Naive B cell (primary cell): ENCODE measurements around the gene PMEL. TPM values are rescaled to one million over a fixed set of nuclear protein-coding genes. Genes with fewer than 3 reads are reported as not detected.
"Not testable (repeated sequence)": the region's sequence is repeated elsewhere in the genome, so short reads cannot be mapped to it uniquely, and the experiment has no call there.

Experiments
- ATAC-seq, 2 donors: fragments of 150-1000 bp; cut with Tn5 transposase; 2 replicates each; pipeline ENCODE4 v1.10.0; 2021; ENCODE audit warnings: low read depth in 2 of 2, mild to moderate bottlenecking in 2 of 2, moderate library complexity in 2 of 2
- DNase-seq: peaks from one replicate; pipeline ENCODE4 v3.0.0; 2022
- H3K27ac Mint-ChIP-seq, 6 donors: one replicate each; pipeline ENCODE4 v1.8.0; 2020 to 2022; ENCODE audit warnings: mild to moderate bottlenecking in 6 of 6, mixed read lengths in 6 of 6, moderate library complexity in 5 of 6, inconsistent platforms in 2 of 6
- H3K27me3 Mint-ChIP-seq, 3 donors: one replicate each; pipeline ENCODE4 v1.8.0; 2021 to 2022; ENCODE audit warnings: mixed read lengths in 3 of 3, mild to moderate bottlenecking in 1 of 3
- H3K36me3 Mint-ChIP-seq, 2 donors: one replicate each; pipeline ENCODE4 v1.8.0; 2020 to 2022; ENCODE audit warnings: mixed read lengths in 2 of 2, inconsistent platforms in 1 of 2, mild to moderate bottlenecking in 1 of 2
- H3K4me1 Mint-ChIP-seq, 3 donors: one replicate each; pipeline ENCODE4 v1.8.0; 2020 to 2022; ENCODE audit warnings: mixed read lengths in 3 of 3, inconsistent platforms in 1 of 3, mild to moderate bottlenecking in 1 of 3, moderate library complexity in 1 of 3
- H3K4me3 Mint-ChIP-seq, 8 donors: one replicate each; pipeline ENCODE4 v1.8.0; 2020 to 2022; ENCODE audit warnings: mild to moderate bottlenecking in 8 of 8, mixed read lengths in 8 of 8, moderate library complexity in 8 of 8, inconsistent platforms in 2 of 8
- H3K9me3 Mint-ChIP-seq, 7 donors: one replicate each; pipeline ENCODE4 v1.8.0; 2020 to 2022; ENCODE audit warnings: mixed read lengths in 7 of 7, mild to moderate bottlenecking in 5 of 7, inconsistent platforms in 2 of 7, moderate library complexity in 1 of 7
- polyA plus RNA-seq, 6 donors: library from polyadenylated mRNA; unstranded; fragments of 300-500 nt; fragmentation: Illumina TruSeq; gene quantifications; one replicate each; pipeline ENCODE4 v1.2.3, GENCODE V29; 2021; ENCODE audit warnings: low read depth in 6 of 6

PMEL gene
- polyA plus RNA-seq, 6 donors from 2014 or later, result 0.38 TPM; not detected in 5

- H3K9me3 Mint-ChIP-seq, result no peaks in the 10 kb centered on the region
- ATAC-seq, result peak; percentile 36 to 62
- H3K36me3 Mint-ChIP-seq, result peaks cover 6 to 8% of the 10 kb centered on the region in 2 donors
- DNase-seq, result no peak
- no peaks in the 10 kb centered on the region for H3K27me3 Mint-ChIP-seq
- H3K4me3 Mint-ChIP-seq, result peak within 1 kb of the TSS; percentile 44 to 88 (median 72)
- peak within 1 kb of the TSS in 2 of 6 donors; percentile 38 to 59 for H3K27ac Mint-ChIP-seq
- H3K4me1 Mint-ChIP-seq, result peaks cover 18 to 23% (median 18%) of the 10 kb centered on the region in 3 donors
Measured at GRCh38 chr12:55996715-55997534, 31.1 kb upstream of the PMEL start, which contains the start of gene SUOX. TSS of gene SUOX (plus strand) at chr12:55997276. CDS start at chr12:56002222, 4,946 bp downstream.

GRCh38 chr12:55996201-55996714 lies 30.4 kb upstream of the PMEL start:
- Mint-ChIP-seq H3K4me1 (peaks cover 18 to 23% (median 18%) of the 10 kb centered on the region in 3 donors), H3K36me3 (peaks cover 6 to 13% of the 10 kb centered on the region in 2 donors), H3K27ac (peak overlapping the region in 1 of 6 donors; percentile 38), H3K27me3 (no peaks in the 10 kb centered on the region), H3K9me3 (no peaks in the 10 kb centered on the region), H3K4me3 (peak overlapping the region in 7 of 8 donors; percentile 44 to 88 (median 73))
- ATAC-seq (peak; percentile 74), DNase-seq (peak; percentile 61)

DNA sequence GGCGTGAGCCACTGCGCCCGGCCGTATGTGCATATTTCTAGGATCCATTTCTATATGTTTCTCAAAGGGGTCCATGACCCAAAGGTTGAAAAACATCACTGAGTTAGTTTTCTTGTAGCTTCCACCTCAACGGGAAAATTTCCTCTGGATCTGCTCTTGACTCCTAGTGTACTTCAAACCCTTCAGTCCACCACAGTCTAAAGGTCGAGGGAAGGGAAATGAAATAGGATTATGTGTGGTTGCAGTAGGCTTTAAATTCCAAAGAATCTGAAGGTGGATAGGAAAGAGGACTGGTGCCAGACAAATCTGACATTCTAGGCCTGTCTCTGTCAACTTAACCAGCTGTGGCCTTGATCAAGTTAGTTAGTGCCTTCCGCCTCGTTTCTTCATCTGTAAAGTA lies 29.5 kb upstream of the PMEL start:
- Mint-ChIP-seq H3K4me1 (peaks cover 18 to 23% (median 18%) of the 10 kb centered on the region in 3 donors), H3K27ac (no peak overlapping the region), H3K27me3 (no peaks in the 10 kb centered on the region), H3K9me3 (no peaks in the 10 kb centered on the region), H3K36me3 (peaks cover 6 to 13% of the 10 kb centered on the region in 2 donors), H3K4me3 (no peak overlapping the region)
- ATAC-seq, result no peak
- no peak for DNase-seq

DNA sequence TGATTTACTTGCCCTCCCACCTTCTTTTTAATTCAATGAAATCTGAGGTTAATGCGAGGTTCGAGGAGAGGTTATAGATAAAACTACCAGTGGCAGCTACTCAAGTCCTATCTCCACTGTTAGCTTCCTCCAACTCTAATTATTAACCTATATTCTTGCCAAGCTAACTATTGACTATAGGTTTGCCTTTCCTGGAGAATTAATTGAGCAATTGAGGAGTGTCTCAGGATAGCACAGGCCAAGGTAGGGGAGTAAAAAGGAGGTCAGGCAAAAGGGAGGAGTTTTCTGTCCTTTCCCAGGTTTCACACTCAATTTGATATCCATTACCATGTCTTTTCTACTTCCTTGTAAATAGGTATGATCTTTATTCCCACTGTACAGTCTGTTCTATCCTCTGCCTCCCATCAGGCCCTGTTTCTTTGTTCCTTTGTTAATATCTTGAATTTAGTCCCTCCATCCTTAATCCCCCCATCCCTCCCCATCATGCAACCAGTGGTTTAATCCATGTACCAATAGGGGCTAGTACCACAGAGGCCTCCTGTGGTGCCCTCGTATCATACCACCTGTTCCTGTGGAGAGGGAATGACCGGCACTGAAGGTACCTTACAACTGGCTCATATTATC lies 27.5 kb upstream of the PMEL start:
- no peak for ATAC-seq
- Mint-ChIP-seq H3K36me3 (peaks cover 6 to 13% of the 10 kb centered on the region in 2 donors), H3K4me3 (no peak overlapping the region), H3K4me1 (peaks cover 18 to 23% (median 18%) of the 10 kb centered on the region in 3 donors), H3K9me3 (no peaks in the 10 kb centered on the region), H3K27me3 (no peaks in the 10 kb centered on the region), H3K27ac (peak overlapping the region in 2 of 6 donors; percentile 36 to 47)
- DNase-seq, result no peak

GRCh38 chr12:55991110-55991509 lies 25.3 kb upstream of the PMEL start:
- H3K9me3 Mint-ChIP-seq, result no peaks in the 10 kb centered on the region
- DNase-seq, result no peak
- no peak overlapping the region for H3K27ac Mint-ChIP-seq
- H3K36me3 Mint-ChIP-seq, result peaks cover 6 to 13% of the 10 kb centered on the region in 2 donors
- H3K27me3 Mint-ChIP-seq, result no peaks in the 10 kb centered on the region
- H3K4me3 Mint-ChIP-seq, result no peak overlapping the region
- peaks cover 2 to 8% (median 3%) of the 10 kb centered on the region in 3 donors for H3K4me1 Mint-ChIP-seq
- ATAC-seq, result no peak

DNA sequence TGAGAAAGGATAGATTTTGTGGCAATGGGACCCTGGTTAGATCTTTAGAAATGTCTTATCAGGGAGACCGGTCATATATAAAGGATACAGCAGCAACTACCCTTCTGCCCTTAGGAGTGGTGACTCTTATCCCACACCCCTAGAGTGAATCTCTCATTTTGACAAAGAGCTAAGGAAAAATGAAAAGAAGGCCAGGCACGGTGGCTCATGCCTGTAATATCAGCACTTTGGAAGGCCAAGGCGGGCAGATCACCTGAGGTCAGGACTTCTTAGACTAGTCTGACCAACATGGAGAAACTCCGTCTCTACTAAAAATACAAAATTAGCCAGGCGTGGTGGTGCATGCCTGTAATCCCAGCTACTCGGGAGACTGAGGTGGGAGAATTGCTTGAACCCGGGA lies 20.1 kb upstream of the PMEL start:
- not testable (repeated sequence) for H3K27me3 Mint-ChIP-seq, H3K9me3 Mint-ChIP-seq, ATAC-seq, H3K27ac Mint-ChIP-seq, DNase-seq, H3K36me3 Mint-ChIP-seq
- H3K4me1 Mint-ChIP-seq, result peaks cover 12 to 33% (median 25%) of the 10 kb centered on the region in 3 donors
- H3K4me3 Mint-ChIP-seq, result peak overlapping the region in 1 of 8 donors; percentile 5

DNA sequence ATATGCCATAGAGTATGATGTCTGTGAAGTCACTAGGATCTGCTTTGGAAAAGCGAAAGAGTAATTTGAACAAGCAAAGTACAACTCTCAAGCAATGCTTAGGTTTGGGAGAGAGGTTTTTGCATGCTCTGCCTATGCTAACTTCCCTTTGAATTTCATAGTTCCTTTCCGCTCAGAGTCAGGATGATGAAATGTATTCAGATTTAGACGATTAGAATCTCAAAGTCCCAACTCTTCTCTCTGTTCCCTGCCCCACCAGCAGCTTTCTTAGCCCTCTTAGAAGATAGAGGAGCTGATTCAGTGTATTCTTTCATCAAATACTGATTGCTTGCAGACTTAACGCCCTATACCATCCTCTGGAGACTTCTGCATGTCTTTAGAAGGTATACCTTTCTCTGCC lies 19.5 kb upstream of the PMEL start:
- ATAC-seq (no peak), DNase-seq (no peak)
- no peaks in the 10 kb centered on the region for H3K36me3 Mint-ChIP-seq
- peak overlapping the region in 1 of 6 donors; percentile 34 for H3K27ac Mint-ChIP-seq
- no peak overlapping the region for H3K4me3 Mint-ChIP-seq
- H3K27me3 Mint-ChIP-seq, result no peaks in the 10 kb centered on the region
- H3K4me1 Mint-ChIP-seq, result peaks cover 12 to 37% (median 26%) of the 10 kb centered on the region in 3 donors
- no peaks in the 10 kb centered on the region for H3K9me3 Mint-ChIP-seq

- no peak overlapping the region for H3K27ac Mint-ChIP-seq
- DNase-seq (no peak), ATAC-seq (no peak)
- H3K4me1 Mint-ChIP-seq, result peaks cover 12 to 40% (median 31%) of the 10 kb centered on the region in 3 donors
- H3K27me3 Mint-ChIP-seq, result no peaks in the 10 kb centered on the region
- no peaks in the 10 kb centered on the region for H3K36me3 Mint-ChIP-seq
- no peaks in the 10 kb centered on the region for H3K9me3 Mint-ChIP-seq
- no peak overlapping the region for H3K4me3 Mint-ChIP-seq
Measured at GRCh38 chr12:55984861-55985260, 19.0 kb upstream of the PMEL start.

GRCh38 chr12:55983232-55983842 lies 17.5 kb upstream of the PMEL start:
- H3K27ac Mint-ChIP-seq, result peak overlapping the region; percentile 11 to 96 (median 75)
- ATAC-seq, result peak; percentile 71 to 75
- H3K9me3 Mint-ChIP-seq, result no peaks in the 10 kb centered on the region
- peaks cover 23 to 45% (median 41%) of the 10 kb centered on the region in 3 donors for H3K4me1 Mint-ChIP-seq
- H3K36me3 Mint-ChIP-seq, result peaks cover 0 to 4% of the 10 kb centered on the region in 2 donors
- no peak for DNase-seq
- peak overlapping the region; percentile 26 to 87 (median 41) for H3K4me3 Mint-ChIP-seq
- H3K27me3 Mint-ChIP-seq, result no peaks in the 10 kb centered on the region

DNA sequence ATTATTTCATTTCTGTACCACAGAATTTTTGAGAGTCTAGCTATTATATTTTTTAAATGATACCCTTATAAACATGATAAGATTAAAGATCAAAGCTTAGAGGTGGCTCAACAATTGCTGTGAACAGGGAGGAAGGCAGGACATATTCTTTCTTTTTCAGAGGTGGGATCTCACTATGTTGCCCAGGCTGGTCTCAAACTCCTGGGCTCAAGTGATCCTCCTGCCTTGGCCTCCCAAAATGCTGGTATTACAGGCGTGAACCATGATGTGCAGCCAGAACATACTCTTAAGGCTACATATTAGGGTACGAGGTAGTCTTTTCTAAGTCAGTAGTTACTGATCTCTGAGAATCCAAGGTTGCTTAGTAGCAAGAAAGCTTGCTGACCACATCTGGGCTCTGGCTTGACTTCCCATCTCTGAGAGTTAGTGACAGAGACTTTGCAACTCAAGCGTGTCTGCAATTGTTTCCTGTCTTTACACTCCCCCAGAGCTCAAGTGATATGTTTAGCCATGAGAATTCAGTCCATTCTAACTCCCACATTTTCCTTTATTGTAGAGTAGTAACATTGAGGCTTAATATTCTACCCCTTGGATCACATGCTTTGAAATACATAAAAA lies 16.6 kb upstream of the PMEL start:
- Mint-ChIP-seq H3K27ac (peak overlapping the region in 2 of 6 donors; percentile 69 to 87), H3K4me1 (peaks cover 28 to 48% (median 46%) of the 10 kb centered on the region in 3 donors), H3K9me3 (no peaks in the 10 kb centered on the region), H3K27me3 (no peaks in the 10 kb centered on the region), H3K36me3 (peaks cover 0 to 4% of the 10 kb centered on the region in 2 donors), H3K4me3 (peak overlapping the region in 6 of 8 donors; percentile 13 to 68 (median 42))
- no peak for DNase-seq
- ATAC-seq, result peak; percentile 81 to 82

GRCh38 chr12:55981882-55982281 lies 16.0 kb upstream of the PMEL start:
- not testable (repeated sequence) for H3K4me3 Mint-ChIP-seq, H3K36me3 Mint-ChIP-seq, ATAC-seq, DNase-seq, H3K27me3 Mint-ChIP-seq, H3K9me3 Mint-ChIP-seq
- H3K27ac Mint-ChIP-seq, result peak overlapping the region in 3 of 6 donors; percentile 28 to 87 (median 36)
- H3K4me1 Mint-ChIP-seq, result peaks cover 28 to 52% (median 50%) of the 10 kb centered on the region in 3 donors

GRCh38 chr12:55979069-55979468 lies 13.2 kb upstream of the PMEL start:
- ATAC-seq (no peak), DNase-seq (no peak)
- Mint-ChIP-seq H3K27ac (peak overlapping the region in 1 of 6 donors; percentile 5), H3K9me3 (no peaks in the 10 kb centered on the region), H3K36me3 (peaks cover 0 to 4% of the 10 kb centered on the region in 2 donors), H3K4me3 (no peak overlapping the region), H3K4me1 (peaks cover 36 to 59% (median 52%) of the 10 kb centered on the region in 3 donors), H3K27me3 (no peaks in the 10 kb centered on the region)

DNA sequence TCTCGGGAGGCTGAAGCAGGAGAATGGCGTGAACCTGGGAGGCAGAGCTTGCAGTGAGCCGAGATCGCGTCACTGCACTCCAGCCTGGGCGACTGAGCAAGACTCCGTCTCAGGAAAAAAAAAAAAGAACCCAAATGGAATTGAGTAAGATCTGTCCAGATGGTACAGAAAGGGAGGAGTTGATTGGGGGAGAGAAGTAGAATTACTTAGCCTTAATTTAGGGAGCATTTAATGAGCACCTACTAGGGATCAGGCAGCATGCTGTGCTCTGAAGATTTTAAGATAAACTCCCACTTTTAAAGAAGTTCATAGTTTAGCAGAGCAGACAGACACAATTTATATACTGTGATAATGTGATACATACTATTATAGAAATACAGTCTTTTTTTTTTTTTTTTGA lies 12.6 kb upstream of the PMEL start:
- no peak overlapping the region for H3K27ac Mint-ChIP-seq
- ATAC-seq (no peak), DNase-seq (no peak)
- no peaks in the 10 kb centered on the region for H3K9me3 Mint-ChIP-seq
- no peaks in the 10 kb centered on the region for H3K27me3 Mint-ChIP-seq
- peaks cover 30 to 53% (median 46%) of the 10 kb centered on the region in 3 donors for H3K4me1 Mint-ChIP-seq
- H3K36me3 Mint-ChIP-seq, result peaks cover 0 to 4% of the 10 kb centered on the region in 2 donors
- H3K4me3 Mint-ChIP-seq, result peak overlapping the region in 1 of 8 donors; percentile 56
